NT2/D1 (cell line): ENCODE measurements around the gene VSNL1.
A peak's percentile ranks its signal among the peaks of the same experiment; 100 is the strongest.

Source experiments
- DNase-seq: peaks from one replicate; pipeline ENCODE4 v3.0.0-alpha.2; 2011; ENCODE audit warnings: low read depth, low spot score
- H3K27me3 ChIP-seq: 2 replicates; pipeline ENCODE4 v1.6.0; 2011; ENCODE audit warnings: mild to moderate bottlenecking; ENCODE audit not compliant: insufficient read length, insufficient read depth
- H3K36me3 ChIP-seq: 2 replicates; pipeline ENCODE4 v1.6.1; 2011; ENCODE audit warnings: mild to moderate bottlenecking, low read length, mixed read lengths; ENCODE audit not compliant: insufficient read depth, insufficient read length
- H3K4me1 ChIP-seq: 2 replicates; pipeline ENCODE4 v1.5.1; 2011; ENCODE audit not compliant: insufficient read depth, insufficient read length
- H3K4me3 ChIP-seq: 2 replicates; pipeline ENCODE4 v1.5.1; 2011; ENCODE audit warnings: low read depth; ENCODE audit not compliant: insufficient read length
- H3K9ac ChIP-seq: 2 replicates; pipeline ENCODE4 v1.6.0; 2011; ENCODE audit warnings: low read depth; ENCODE audit not compliant: insufficient read length
- H3K9me3 ChIP-seq: 2 replicates; pipeline ENCODE4 v1.5.1; 2011; ENCODE audit warnings: mild to moderate bottlenecking, low read length; ENCODE audit not compliant: insufficient read depth
- SUZ12 ChIP-seq: IDR thresholded peaks from 2 replicates; pipeline ENCODE4 v1.6.1; 2011; ENCODE audit not compliant: insufficient read length, insufficient read depth; ENCODE audit errors: extremely low read depth
- YY1 ChIP-seq: IDR thresholded peaks from 2 replicates; pipeline ENCODE4 v1.6.1; 2011; ENCODE audit not compliant: insufficient read length, insufficient read depth
- ZNF274 ChIP-seq: IDR thresholded peaks from 2 replicates; pipeline ENCODE4 v1.6.1; 2011; ENCODE audit warnings: mild to moderate bottlenecking, low read depth, low read length

Gene VSNL1

DNA sequence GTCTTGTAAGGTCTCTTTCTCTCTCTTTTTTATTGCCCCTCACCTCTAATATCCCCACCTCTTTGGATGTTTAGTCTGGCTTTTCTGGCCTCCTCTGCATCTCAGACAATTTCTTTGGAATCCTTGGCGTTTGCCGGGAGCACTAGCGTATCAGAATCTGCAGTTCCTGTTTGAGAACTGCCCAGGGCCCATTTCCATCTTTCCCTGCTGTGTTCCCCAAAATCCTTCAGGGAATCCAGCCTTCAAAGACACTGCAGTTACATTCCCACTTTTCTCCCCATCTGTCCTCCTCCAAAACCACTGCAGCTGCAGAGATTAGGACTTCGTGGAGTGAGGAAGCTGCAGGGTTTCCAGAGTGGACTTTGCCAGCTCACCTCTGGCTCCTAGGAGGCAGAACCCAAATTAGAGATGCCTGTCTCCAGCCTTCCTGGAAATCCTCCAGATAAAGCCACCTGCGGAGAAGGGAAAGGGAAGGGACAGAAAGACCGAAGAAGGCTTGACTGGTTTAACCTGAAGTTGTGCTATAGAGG, 2.7 kb downstream of the VSNL1 start:
- Histone ChIP-seq H3K36me3 (no peaks in the 10 kb centered on the region), H3K4me1 (peaks cover 2% of the 10 kb centered on the region), H3K27me3 (peaks cover 29% of the 10 kb centered on the region), H3K9me3 (no peaks in the 10 kb centered on the region), H3K9ac (no peak overlapping the region), H3K4me3 (no peak overlapping the region)
- DNase-seq = no peak
- no peak for TF ChIP-seq ZNF274
- no peak for TF ChIP-seq SUZ12
- no peak for TF ChIP-seq YY1

DNA sequence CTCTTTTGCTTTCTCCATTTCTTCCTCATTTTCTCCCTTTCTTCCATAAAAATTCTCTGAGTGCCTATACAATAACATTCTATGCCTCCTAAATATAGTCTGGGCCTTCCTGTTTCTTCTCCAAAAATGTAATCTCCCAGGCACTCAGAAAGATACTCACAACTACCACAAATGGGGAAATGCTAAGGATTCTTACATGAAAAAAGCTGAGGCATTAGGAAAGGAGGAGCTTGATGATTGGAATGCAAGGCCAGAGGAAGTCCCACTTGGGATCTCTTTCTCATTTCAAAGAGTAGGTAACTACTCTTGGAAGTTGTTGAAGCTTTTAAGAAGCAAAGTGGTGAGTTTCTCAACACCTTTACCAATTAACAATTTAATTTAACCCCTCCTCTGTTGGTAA, 3.4 kb downstream of the VSNL1 start:
- Histone ChIP-seq H3K9ac (no peak overlapping the region), H3K4me3 (no peak overlapping the region), H3K36me3 (no peaks in the 10 kb centered on the region), H3K4me1 (peaks cover 2% of the 10 kb centered on the region), H3K9me3 (no peaks in the 10 kb centered on the region), H3K27me3 (peaks cover 24% of the 10 kb centered on the region)
- TF ChIP-seq ZNF274 = no peak
- peak; percentile 57 for DNase-seq

DNA sequence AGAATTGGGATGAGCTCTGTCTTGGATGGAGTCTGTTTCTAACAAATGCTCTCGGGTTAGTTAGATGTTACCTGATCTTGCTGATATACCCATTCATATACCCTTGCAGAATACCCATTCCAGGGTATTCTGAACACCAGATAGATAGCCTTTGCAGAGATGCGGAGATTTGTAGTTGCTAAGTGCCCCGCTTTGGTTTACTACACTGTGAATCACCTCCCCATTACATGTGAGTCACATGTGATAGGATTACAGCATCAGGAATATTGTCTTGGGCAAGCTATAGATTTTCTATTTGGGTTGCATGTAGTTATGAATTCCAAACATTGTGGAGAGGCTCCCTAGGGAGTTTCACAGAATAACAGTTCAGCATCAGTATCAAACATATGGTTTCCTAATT, 3.8 kb downstream of the VSNL1 start:
- no peaks in the 10 kb centered on the region for H3K9me3 ChIP-seq
- no peaks in the 10 kb centered on the region for H3K36me3 ChIP-seq
- H3K9ac ChIP-seq = no peak overlapping the region
- TF ChIP-seq ZNF274 (no peak), SUZ12 (no peak), YY1 (no peak)
- H3K4me3 ChIP-seq = no peak overlapping the region
- H3K4me1 ChIP-seq = peaks cover 2% of the 10 kb centered on the region
- no peak for DNase-seq
- H3K27me3 ChIP-seq = peaks cover 23% of the 10 kb centered on the region

DNA sequence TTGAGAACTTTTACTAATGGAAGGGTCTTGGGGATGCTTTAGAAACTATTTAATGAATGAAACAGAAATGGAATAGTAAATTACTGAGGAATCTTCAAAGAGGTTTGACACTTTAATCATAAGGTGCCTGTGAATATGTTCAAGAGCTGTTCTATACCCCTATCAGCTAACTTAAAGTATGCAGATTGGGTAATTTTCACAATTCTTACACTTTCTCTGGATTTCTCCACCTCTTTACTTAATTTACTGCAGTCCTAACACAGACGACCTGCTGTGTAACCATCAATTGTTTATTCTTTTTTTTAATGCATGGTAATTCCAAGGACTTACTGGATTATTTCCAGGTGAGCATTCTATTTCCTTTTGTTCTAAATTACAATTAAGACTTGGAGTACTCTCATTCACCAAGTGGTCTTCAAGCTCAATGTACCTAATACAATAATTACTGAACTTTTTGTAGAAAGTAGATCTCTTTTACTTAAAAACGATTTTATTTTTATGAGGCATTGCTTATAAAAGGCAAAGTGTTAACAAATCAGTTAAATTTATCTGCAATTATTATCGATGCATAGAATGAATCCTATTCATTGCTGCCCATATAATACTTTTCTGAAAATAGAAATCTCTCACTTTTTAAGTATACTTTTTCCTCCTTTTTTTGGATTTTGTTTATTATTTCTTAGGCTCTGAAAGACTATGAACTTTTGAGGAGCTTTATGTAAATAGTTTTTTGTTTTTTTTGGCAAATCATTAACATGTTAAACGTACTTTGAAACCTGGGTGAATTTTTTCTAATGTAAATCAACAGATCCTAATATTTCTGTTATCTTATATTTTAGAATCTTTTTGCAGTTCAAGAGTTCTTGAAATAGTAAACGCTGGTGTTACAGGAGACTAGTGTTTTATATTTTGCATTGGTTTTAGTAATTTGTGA, 5.5 kb downstream of the VSNL1 start:
- TF ChIP-seq SUZ12 = no peak
- TF ChIP-seq ZNF274 = no peak
- TF ChIP-seq YY1 = no peak
- H3K9me3 ChIP-seq = no peaks in the 10 kb centered on the region
- peaks cover 2% of the 10 kb centered on the region for H3K4me1 ChIP-seq
- no peaks in the 10 kb centered on the region for H3K36me3 ChIP-seq
- no peak for DNase-seq
- peaks cover 21% of the 10 kb centered on the region for H3K27me3 ChIP-seq
- H3K9ac ChIP-seq = no peak overlapping the region
- H3K4me3 ChIP-seq = no peak overlapping the region

DNA sequence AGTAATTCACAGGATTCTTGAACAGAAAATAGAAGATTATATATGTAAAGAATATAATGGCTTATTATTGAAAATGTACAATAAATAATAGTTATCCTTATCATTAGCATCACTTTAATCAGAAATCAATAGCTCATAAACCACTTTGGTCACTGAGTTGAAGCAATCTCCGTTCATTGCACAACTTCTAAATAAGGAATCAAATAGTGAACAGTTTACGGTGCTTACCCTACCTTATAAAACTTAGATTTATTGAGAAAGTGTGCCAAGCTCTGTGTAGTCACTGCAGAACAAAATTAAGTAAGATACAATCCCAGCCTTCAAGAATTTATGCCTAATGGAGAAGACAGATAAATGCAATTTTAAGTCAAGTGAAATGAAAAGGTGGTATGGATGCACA, 6.7 kb downstream of the VSNL1 start:
- Histone ChIP-seq H3K36me3 (no peaks in the 10 kb centered on the region), H3K4me3 (no peak overlapping the region), H3K9me3 (no peaks in the 10 kb centered on the region), H3K9ac (no peak overlapping the region), H3K4me1 (peaks cover 2% of the 10 kb centered on the region), H3K27me3 (peaks cover 8% of the 10 kb centered on the region)
- DNase-seq = no peak
- TF ChIP-seq YY1 (no peak), ZNF274 (no peak), SUZ12 (no peak)

DNA sequence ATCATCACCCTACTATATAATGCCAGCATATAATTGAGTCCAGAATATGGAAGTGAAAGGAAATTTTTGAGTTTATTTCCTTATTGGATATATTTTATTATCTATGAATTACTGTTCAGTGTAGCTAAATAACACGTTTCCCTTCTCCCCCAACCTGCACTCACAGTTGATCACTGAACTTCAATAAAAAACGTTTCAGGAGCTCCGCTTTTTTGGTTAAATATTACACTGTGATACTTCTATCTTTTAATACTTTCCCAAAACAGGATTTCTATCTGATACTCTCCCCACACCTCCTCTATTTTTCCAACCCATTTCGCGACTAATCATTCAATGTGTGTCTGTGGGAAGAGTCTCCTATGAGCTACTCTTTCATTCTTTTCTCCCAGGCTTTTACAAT, 7.2 kb downstream of the VSNL1 start:
- Histone ChIP-seq H3K9me3 (no peaks in the 10 kb centered on the region), H3K9ac (no peak overlapping the region), H3K36me3 (no peaks in the 10 kb centered on the region), H3K27me3 (peaks cover 3% of the 10 kb centered on the region), H3K4me3 (no peak overlapping the region), H3K4me1 (peaks cover 2% of the 10 kb centered on the region)
- TF ChIP-seq YY1 (no peak), ZNF274 (no peak), SUZ12 (no peak)
- no peak for DNase-seq

DNA sequence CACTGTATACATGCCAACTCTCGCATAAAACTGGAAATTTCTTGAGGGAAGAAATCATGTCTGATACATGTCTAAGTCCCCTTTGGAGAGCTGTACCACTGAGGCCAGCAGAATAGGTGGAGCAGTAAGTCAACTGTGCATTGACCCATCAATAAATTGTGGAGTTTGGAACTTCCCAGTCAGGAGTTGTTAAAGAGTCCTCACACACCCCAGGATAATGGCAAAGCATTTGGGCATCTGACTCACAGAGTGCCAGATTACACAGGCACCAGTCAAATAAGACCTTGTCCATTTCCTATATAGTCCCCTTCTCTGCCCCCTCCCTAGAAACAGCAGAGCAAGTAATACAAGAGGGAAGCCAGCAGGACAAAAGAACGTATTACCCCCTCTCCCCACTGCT, 10.4 kb downstream of the VSNL1 start:
- no peaks in the 10 kb centered on the region for H3K27me3 ChIP-seq
- H3K4me1 ChIP-seq = no peaks in the 10 kb centered on the region
- TF ChIP-seq SUZ12 (no peak), ZNF274 (no peak), YY1 (no peak)
- no peaks in the 10 kb centered on the region for H3K36me3 ChIP-seq
- H3K9me3 ChIP-seq = no peaks in the 10 kb centered on the region
- no peak for DNase-seq
- H3K9ac ChIP-seq = no peak overlapping the region
- H3K4me3 ChIP-seq = no peak overlapping the region
